GM23338 (cell line): ENCODE data around the gene KRTAP21-1. TPM values are rescaled to one million over a fixed set of nuclear protein-coding genes. Genes with fewer than 3 reads are reported as not detected.

Experiments used
- ATAC-seq: fragments of 200-7000 bp; cut with Tn5 transposase; 3 replicates; pipeline ENCODE4 v1.9.1; 2020
- DNase-seq: peaks from one replicate; pipeline ENCODE4 v3.0.0-alpha.2; 2015; ENCODE audit warnings: low spot score
- H2AFZ ChIP-seq: fragments of 200-600 bp; sonication (generic); 2 replicates; pipeline ENCODE4 v1.8.0; 2016; ENCODE audit warnings: antibody characterized with exemption, mild to moderate bottlenecking, moderate library complexity
- H3F3A ChIP-seq: fragments of 200-600 bp; sonication (generic); replicated peaks from 2 replicates; pipeline ENCODE4 v1.8.0; 2017; ENCODE audit warnings: antibody characterized with exemption, mixed run types, low read depth
- H3K27ac ChIP-seq: fragments of 200-600 bp; sonication (generic); 2 replicates; pipeline ENCODE4 v1.6.1; 2016; ENCODE audit warnings: low read depth
- H3K27me3 ChIP-seq: fragments of 200-600 bp; sonication (generic); 2 replicates; pipeline ENCODE4 v1.8.0; 2016; ENCODE audit warnings: mild to moderate bottlenecking, mixed run types, moderate library complexity; ENCODE audit not compliant: insufficient read depth
- H3K36me3 ChIP-seq: fragments of 200-600 bp; sonication (generic); 2 replicates; pipeline ENCODE4 v1.8.0; 2016; ENCODE audit warnings: mild to moderate bottlenecking; ENCODE audit not compliant: insufficient read depth
- H3K4me1 ChIP-seq: fragments of 200-600 bp; sonication (generic); 2 replicates; pipeline ENCODE4 v1.8.0; 2016; ENCODE audit warnings: mild to moderate bottlenecking, moderate library complexity; ENCODE audit not compliant: insufficient read depth
- H3K4me2 ChIP-seq: fragments of 200-600 bp; sonication (generic); 2 replicates; pipeline ENCODE4 v1.7.1; 2017; ENCODE audit warnings: mixed run types
- H3K4me3 ChIP-seq: fragments of 200-600 bp; sonication (generic); 2 replicates; pipeline ENCODE4 v1.6.1; 2016; ENCODE audit warnings: mixed run types
- H3K79me2 ChIP-seq: fragments of 200-600 bp; sonication (generic); replicated peaks from 2 replicates; pipeline ENCODE4 v1.8.0; 2017; ENCODE audit warnings: mild to moderate bottlenecking; ENCODE audit not compliant: insufficient read depth
- H3K9me2 ChIP-seq: fragments of 200-600 bp; sonication (generic); 2 replicates; pipeline ENCODE4 v1.8.0; 2017; ENCODE audit not compliant: insufficient read depth
- H4K20me1 ChIP-seq: fragments of 200-600 bp; sonication (generic); replicated peaks from 2 replicates; pipeline ENCODE4 v1.8.0; 2017; ENCODE audit warnings: mild to moderate bottlenecking; ENCODE audit not compliant: insufficient read depth
- H3K27ac Mint-ChIP-seq: 2 replicates; pipeline ENCODE4 v1.8.0; 2020; ENCODE audit warnings: inconsistent platforms, mild to moderate bottlenecking, moderate library complexity, mixed read lengths
- H3K27me3 Mint-ChIP-seq: 3 replicates; pipeline ENCODE4 v1.8.0; 2022; ENCODE audit warnings: low read depth, mild to moderate bottlenecking, moderate library complexity, mixed read lengths, inconsistent platforms; ENCODE audit not compliant: insufficient read depth, poor library complexity
- H3K36me3 Mint-ChIP-seq: 3 replicates; pipeline ENCODE4 v1.8.0; 2021; ENCODE audit warnings: low read depth, mild to moderate bottlenecking, inconsistent platforms, moderate library complexity, mixed read lengths
- H3K4me1 Mint-ChIP-seq: 3 replicates; pipeline ENCODE4 v1.8.0; 2020; ENCODE audit warnings: mild to moderate bottlenecking, inconsistent platforms, mixed read lengths
- H3K4me3 Mint-ChIP-seq: 3 replicates; pipeline ENCODE4 v1.8.0; 2021; ENCODE audit warnings: moderate library complexity, mild to moderate bottlenecking, inconsistent platforms, mixed read lengths
- H3K9me3 Mint-ChIP-seq: 3 replicates; pipeline ENCODE4 v1.8.0; 2020; ENCODE audit warnings: moderate library complexity, mild to moderate bottlenecking, inconsistent platforms, mixed read lengths
- CREB1 ChIP-seq: fragments of 250-450 bp; sonication (Bioruptor Pico); IDR thresholded peaks from 2 replicates; pipeline ENCODE4 v1.5.0; 2020; ENCODE audit warnings: low read depth, mild to moderate bottlenecking, moderate library complexity
- CTCF ChIP-seq, 2 experiments: fragments of 200-600 bp in 1 of 2; sonication (generic) in 1 of 2; conservative IDR thresholded peaks; 2 replicates each; pipeline versions ENCODE4 v1.5.1 to v1.6.1; 2016 to 2017; ENCODE audit warnings: antibody characterized with exemption in 2 of 2, low read depth in 2 of 2, mild to moderate bottlenecking in 2 of 2, moderate library complexity in 1 of 2
- ETS1 ChIP-seq: IDR thresholded peaks from 2 replicates; pipeline ENCODE4 v1.6.1; 2016; ENCODE audit warnings: antibody characterized with exemption
- EZH2 ChIP-seq: fragments of 200-600 bp; sonication (generic); IDR thresholded peaks from one replicate; pipeline ENCODE4 v1.8.0; 2017; ENCODE audit warnings: antibody characterized with exemption, mild to moderate bottlenecking, low read depth; ENCODE audit not compliant: unreplicated experiment
- EZH2phosphoT487 ChIP-seq: fragments of 200-600 bp; sonication (generic); IDR thresholded peaks from one replicate; pipeline ENCODE4 v1.8.1; 2018; ENCODE audit warnings: antibody characterized with exemption; ENCODE audit not compliant: unreplicated experiment
- JUNB ChIP-seq: IDR thresholded peaks from one replicate; pipeline ENCODE4 v1.6.1; 2016; ENCODE audit warnings: antibody characterized with exemption; ENCODE audit not compliant: unreplicated experiment
- NANOG ChIP-seq: IDR thresholded peaks from 2 replicates; pipeline ENCODE4 v1.6.1; 2016; ENCODE audit warnings: antibody characterized with exemption, borderline replicate concordance
- POLR2AphosphoS5 ChIP-seq: IDR thresholded peaks from 2 replicates; pipeline ENCODE4 v1.6.1; 2016; ENCODE audit warnings: antibody characterized with exemption, low read depth
- STAT1 ChIP-seq: IDR thresholded peaks from one replicate; pipeline ENCODE4 v1.6.1; 2016; ENCODE audit warnings: antibody characterized with exemption; ENCODE audit not compliant: unreplicated experiment
- ZNF114 ChIP-seq: fragments of 250-450 bp; sonication (Bioruptor Pico); IDR thresholded peaks from 2 replicates; pipeline ENCODE4 v1.5.0; 2020; ENCODE audit warnings: mild to moderate bottlenecking, moderate library complexity
- ZNF331 ChIP-seq: fragments of 250-450 bp; sonication (Bioruptor Pico); IDR thresholded peaks from 2 replicates; pipeline ENCODE4 v1.5.0; 2020; ENCODE audit warnings: low read depth, mild to moderate bottlenecking, moderate library complexity
- polyA plus RNA-seq: library from polyadenylated mRNA; unstranded; fragments of >200 nt; fragmentation: Nextera tagmentation; extraction: Ambion mirVana; gene quantifications from 2 replicates; pipeline ENCODE4 v1.2.1, GENCODE V29; 2016
- total RNA-seq: library from RNA; depleted of rRNA; stranded (reverse); fragments of >200 nt; shearing (Covaris generic); gene quantifications from 2 replicates; pipeline ENCODE4 v1.2.3, GENCODE V29; 2014
- TF ChIP-seq, protein P1 (sequence below): fragments of 250-450 bp; sonication (Bioruptor Pico); IDR thresholded peaks from 2 replicates; pipeline ENCODE4 v1.5.0; 2020; ENCODE audit warnings: mild to moderate bottlenecking, moderate library complexity
- TF ChIP-seq, protein P2 (sequence below): IDR thresholded peaks from one replicate; pipeline ENCODE4 v1.6.1; 2018; ENCODE audit warnings: antibody characterized with exemption; ENCODE audit not compliant: unreplicated experiment

KRTAP21-1 gene
- total and polyA plus RNA-seq, 2 experiments from 2014 or later: not detected

- ATAC-seq: no peak
- H3K4me3 ChIP-seq: no peak overlapping the region
- no peak for DNase-seq
- H3K27ac ChIP-seq: no peak overlapping the region
- Mint-ChIP-seq H3K4me1 (no peaks in the 10 kb centered on the region), H3K27me3 (peaks cover 3% of the 10 kb centered on the region), H3K4me3 (no peak overlapping the region), H3K9me3 (no peaks in the 10 kb centered on the region), H3K27ac (no peak overlapping the region), H3K36me3 (no peaks in the 10 kb centered on the region)
- no peaks in the 10 kb centered on the region for H3F3A ChIP-seq
- H2AFZ ChIP-seq: peak overlapping the region; percentile 67; the same call in 1 of the 2 replicates
- no peaks in the 10 kb centered on the region for H3K4me1 ChIP-seq
- H3K36me3 ChIP-seq: no peaks in the 10 kb centered on the region
- no peaks in the 10 kb centered on the region for H4K20me1 ChIP-seq
- H3K4me2 ChIP-seq: no peak overlapping the region
- H3K79me2 ChIP-seq: no peaks in the 10 kb centered on the region
- TF ChIP-seq NANOG: no peak
- no peak for TF ChIP-seq STAT1
- no peak for TF ChIP-seq ZNF114 (CRISPR knock-in tag)
- TF ChIP-seq, protein P1, sequence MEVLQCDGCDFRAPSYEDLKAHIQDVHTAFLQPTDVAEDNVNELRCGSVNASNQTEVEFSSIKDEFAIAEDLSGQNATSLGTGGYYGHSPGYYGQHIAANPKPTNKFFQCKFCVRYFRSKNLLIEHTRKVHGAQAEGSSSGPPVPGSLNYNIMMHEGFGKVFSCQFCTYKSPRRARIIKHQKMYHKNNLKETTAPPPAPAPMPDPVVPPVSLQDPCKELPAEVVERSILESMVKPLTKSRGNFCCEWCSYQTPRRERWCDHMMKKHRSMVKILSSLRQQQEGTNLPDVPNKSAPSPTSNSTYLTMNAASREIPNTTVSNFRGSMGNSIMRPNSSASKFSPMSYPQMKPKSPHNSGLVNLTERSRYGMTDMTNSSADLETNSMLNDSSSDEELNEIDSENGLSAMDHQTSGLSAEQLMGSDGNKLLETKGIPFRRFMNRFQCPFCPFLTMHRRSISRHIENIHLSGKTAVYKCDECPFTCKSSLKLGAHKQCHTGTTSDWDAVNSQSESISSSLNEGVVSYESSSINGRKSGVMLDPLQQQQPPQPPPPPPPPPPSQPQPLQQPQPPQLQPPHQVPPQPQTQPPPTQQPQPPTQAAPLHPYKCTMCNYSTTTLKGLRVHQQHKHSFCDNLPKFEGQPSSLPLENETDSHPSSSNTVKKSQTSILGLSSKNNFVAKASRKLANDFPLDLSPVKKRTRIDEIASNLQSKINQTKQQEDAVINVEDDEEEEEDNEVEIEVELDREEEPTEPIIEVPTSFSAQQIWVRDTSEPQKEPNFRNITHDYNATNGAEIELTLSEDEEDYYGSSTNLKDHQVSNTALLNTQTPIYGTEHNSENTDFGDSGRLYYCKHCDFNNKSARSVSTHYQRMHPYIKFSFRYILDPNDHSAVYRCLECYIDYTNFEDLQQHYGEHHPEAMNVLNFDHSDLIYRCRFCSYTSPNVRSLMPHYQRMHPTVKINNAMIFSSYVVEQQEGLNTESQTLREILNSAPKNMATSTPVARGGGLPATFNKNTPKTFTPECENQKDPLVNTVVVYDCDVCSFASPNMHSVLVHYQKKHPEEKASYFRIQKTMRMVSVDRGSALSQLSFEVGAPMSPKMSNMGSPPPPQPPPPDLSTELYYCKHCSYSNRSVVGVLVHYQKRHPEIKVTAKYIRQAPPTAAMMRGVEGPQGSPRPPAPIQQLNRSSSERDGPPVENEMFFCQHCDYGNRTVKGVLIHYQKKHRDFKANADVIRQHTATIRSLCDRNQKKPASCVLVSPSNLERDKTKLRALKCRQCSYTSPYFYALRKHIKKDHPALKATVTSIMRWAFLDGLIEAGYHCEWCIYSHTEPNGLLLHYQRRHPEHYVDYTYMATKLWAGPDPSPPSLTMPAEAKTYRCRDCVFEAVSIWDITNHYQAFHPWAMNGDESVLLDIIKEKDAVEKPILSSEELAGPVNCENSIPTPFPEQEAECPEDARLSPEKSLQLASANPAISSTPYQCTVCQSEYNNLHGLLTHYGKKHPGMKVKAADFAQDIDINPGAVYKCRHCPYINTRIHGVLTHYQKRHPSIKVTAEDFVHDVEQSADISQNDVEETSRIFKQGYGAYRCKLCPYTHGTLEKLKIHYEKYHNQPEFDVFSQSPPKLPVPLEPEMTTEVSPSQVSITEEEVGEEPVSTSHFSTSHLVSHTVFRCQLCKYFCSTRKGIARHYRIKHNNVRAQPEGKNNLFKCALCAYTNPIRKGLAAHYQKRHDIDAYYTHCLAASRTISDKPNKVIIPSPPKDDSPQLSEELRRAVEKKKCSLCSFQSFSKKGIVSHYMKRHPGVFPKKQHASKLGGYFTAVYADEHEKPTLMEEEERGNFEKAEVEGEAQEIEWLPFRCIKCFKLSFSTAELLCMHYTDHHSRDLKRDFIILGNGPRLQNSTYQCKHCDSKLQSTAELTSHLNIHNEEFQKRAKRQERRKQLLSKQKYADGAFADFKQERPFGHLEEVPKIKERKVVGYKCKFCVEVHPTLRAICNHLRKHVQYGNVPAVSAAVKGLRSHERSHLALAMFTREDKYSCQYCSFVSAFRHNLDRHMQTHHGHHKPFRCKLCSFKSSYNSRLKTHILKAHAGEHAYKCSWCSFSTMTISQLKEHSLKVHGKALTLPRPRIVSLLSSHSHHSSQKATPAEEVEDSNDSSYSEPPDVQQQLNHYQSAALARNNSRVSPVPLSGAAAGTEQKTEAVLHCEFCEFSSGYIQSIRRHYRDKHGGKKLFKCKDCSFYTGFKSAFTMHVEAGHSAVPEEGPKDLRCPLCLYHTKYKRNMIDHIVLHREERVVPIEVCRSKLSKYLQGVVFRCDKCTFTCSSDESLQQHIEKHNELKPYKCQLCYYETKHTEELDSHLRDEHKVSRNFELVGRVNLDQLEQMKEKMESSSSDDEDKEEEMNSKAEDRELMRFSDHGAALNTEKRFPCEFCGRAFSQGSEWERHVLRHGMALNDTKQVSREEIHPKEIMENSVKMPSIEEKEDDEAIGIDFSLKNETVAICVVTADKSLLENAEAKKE: no peak
- TF ChIP-seq EZH2: no peak
- TF ChIP-seq ETS1: no peak
- no peak for TF ChIP-seq CREB1
- TF ChIP-seq CTCF (conservative IDR thresholded peaks at IDR 0.05; ENCODE audit: low read depth in 2 of 2): no peak
- no peak for TF ChIP-seq ZNF331 (CRISPR knock-in tag)
- TF ChIP-seq, protein P2, sequence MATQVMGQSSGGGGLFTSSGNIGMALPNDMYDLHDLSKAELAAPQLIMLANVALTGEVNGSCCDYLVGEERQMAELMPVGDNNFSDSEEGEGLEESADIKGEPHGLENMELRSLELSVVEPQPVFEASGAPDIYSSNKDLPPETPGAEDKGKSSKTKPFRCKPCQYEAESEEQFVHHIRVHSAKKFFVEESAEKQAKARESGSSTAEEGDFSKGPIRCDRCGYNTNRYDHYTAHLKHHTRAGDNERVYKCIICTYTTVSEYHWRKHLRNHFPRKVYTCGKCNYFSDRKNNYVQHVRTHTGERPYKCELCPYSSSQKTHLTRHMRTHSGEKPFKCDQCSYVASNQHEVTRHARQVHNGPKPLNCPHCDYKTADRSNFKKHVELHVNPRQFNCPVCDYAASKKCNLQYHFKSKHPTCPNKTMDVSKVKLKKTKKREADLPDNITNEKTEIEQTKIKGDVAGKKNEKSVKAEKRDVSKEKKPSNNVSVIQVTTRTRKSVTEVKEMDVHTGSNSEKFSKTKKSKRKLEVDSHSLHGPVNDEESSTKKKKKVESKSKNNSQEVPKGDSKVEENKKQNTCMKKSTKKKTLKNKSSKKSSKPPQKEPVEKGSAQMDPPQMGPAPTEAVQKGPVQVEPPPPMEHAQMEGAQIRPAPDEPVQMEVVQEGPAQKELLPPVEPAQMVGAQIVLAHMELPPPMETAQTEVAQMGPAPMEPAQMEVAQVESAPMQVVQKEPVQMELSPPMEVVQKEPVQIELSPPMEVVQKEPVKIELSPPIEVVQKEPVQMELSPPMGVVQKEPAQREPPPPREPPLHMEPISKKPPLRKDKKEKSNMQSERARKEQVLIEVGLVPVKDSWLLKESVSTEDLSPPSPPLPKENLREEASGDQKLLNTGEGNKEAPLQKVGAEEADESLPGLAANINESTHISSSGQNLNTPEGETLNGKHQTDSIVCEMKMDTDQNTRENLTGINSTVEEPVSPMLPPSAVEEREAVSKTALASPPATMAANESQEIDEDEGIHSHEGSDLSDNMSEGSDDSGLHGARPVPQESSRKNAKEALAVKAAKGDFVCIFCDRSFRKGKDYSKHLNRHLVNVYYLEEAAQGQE: no peak
- no peak for TF ChIP-seq POLR2AphosphoS5
- TF ChIP-seq JUNB: no peak
- TF ChIP-seq EZH2phosphoT487: no peak
- peaks cover 2% of the 10 kb centered on the region; the same call in 1 of the 2 replicates for H3K9me2 ChIP-seq
- H3K27me3 ChIP-seq: no peaks in the 10 kb centered on the region
Measured at GRCh38 chr21:30726726-30727125, 28.5 kb downstream of the KRTAP21-1 start.
